ENCODE results near the gene TRIML1.

Gene TRIML1

GRCh38 chr4:188139141-188139540, at the start of gene TRIML1:
TSS of gene TRIML1 (plus strand) at chr4:188139441. CDS start at chr4:188139559, 118 bp downstream.
- DNase-seq (ENCODE audit: insufficient read length, low spot score) (no peak), FAIRE-seq (no peak)

GRCh38 chr4:188092824-188093223, 46.4 kb upstream of the TRIML1 start:
- no peak for DNase-seq (ENCODE audit: insufficient read length, low spot score)
- no peak for FAIRE-seq

- no peak for DNase-seq (ENCODE audit: insufficient read length, low spot score)
- FAIRE-seq: no peak
These were observed 32.8 kb upstream of the TRIML1 start for GRCh38 chr4:188106454-188106853.

- DNase-seq (ENCODE audit: insufficient read length, low spot score) (no peak), FAIRE-seq (no peak)
These were observed 31.1 kb upstream of the TRIML1 start for GRCh38 chr4:188107931-188108843.

GRCh38 chr4:188109157-188109755, 30.0 kb upstream of the TRIML1 start, which contains the start of gene TRIML2:
TSS of gene TRIML2 (minus strand) at chr4:188109603. CDS start at chr4:188105368, 4,235 bp downstream.
- no peak for DNase-seq (ENCODE audit: insufficient read length, low spot score)
- FAIRE-seq: no peak

- DNase-seq (ENCODE audit: insufficient read length, low spot score) (no peak), FAIRE-seq (no peak)
These were observed 29.2 kb upstream of the TRIML1 start for GRCh38 chr4:188110036-188110435.

GRCh38 chr4:188110741-188111471, 28.3 kb upstream of the TRIML1 start:
- FAIRE-seq: no peak
- DNase-seq (ENCODE audit: insufficient read length, low spot score): no peak

GRCh38 chr4:188111955-188112354, 27.3 kb upstream of the TRIML1 start:
- FAIRE-seq (no peak), DNase-seq (ENCODE audit: insufficient read length, low spot score) (no peak)

- FAIRE-seq (no peak), DNase-seq (ENCODE audit: insufficient read length, low spot score) (no peak)
These were observed 26.1 kb upstream of the TRIML1 start for GRCh38 chr4:188113156-188113555.

- no peak for DNase-seq (ENCODE audit: insufficient read length, low spot score)
- no peak for FAIRE-seq
These were observed 21.5 kb upstream of the TRIML1 start for GRCh38 chr4:188117631-188118324.

GRCh38 chr4:188121530-188121929, 17.7 kb upstream of the TRIML1 start:
- FAIRE-seq (no peak), DNase-seq (ENCODE audit: insufficient read length, low spot score) (no peak)

- no peak for DNase-seq (ENCODE audit: insufficient read length, low spot score)
- FAIRE-seq: no peak
These were observed 11.9 kb upstream of the TRIML1 start for GRCh38 chr4:188127214-188127874.

- DNase-seq (ENCODE audit: insufficient read length, low spot score): no peak
- no peak for FAIRE-seq
These were observed 8.9 kb upstream of the TRIML1 start for GRCh38 chr4:188130355-188130754.

GRCh38 chr4:188132232-188132631, 7.0 kb upstream of the TRIML1 start:
- FAIRE-seq: no peak

GRCh38 chr4:188138227-188138626, 1.0 kb upstream of the TRIML1 start:
- no peak for FAIRE-seq
- DNase-seq (ENCODE audit: insufficient read length, low spot score): no peak

More at GRCh38 chr4:188132232-188132631, 7.0 kb upstream of the TRIML1 start:
- DNase-seq (ENCODE audit: insufficient read length, low spot score): no peak

GRCh38 chr4:188139671-188140070, 430 bp downstream of the TRIML1 start:
- no peak for FAIRE-seq

GRCh38 chr4:188143731-188144130, 4.5 kb downstream of the TRIML1 start:
- FAIRE-seq (no peak), DNase-seq (ENCODE audit: insufficient read length, low spot score) (no peak)

More at GRCh38 chr4:188139671-188140070, 430 bp downstream of the TRIML1 start:
- no peak for DNase-seq (ENCODE audit: insufficient read length, low spot score)

GRCh38 chr4:188145601-188146000, 6.4 kb downstream of the TRIML1 start:
- DNase-seq (ENCODE audit: insufficient read length, low spot score): no peak
- FAIRE-seq: no peak

- DNase-seq (ENCODE audit: insufficient read length, low spot score) (no peak), FAIRE-seq (no peak)
These were observed 7.4 kb downstream of the TRIML1 start for GRCh38 chr4:188146618-188147017.

- no peak for DNase-seq (ENCODE audit: insufficient read length, low spot score)
These were observed 7.9 kb downstream of the TRIML1 start for GRCh38 chr4:188147176-188147575.

More at GRCh38 chr4:188147176-188147575, 7.9 kb downstream of the TRIML1 start:
- FAIRE-seq: no peak

Data from GM19239 (cell line).